ENCODE data around the gene MAGEA11.

Gene MAGEA11

DNA sequence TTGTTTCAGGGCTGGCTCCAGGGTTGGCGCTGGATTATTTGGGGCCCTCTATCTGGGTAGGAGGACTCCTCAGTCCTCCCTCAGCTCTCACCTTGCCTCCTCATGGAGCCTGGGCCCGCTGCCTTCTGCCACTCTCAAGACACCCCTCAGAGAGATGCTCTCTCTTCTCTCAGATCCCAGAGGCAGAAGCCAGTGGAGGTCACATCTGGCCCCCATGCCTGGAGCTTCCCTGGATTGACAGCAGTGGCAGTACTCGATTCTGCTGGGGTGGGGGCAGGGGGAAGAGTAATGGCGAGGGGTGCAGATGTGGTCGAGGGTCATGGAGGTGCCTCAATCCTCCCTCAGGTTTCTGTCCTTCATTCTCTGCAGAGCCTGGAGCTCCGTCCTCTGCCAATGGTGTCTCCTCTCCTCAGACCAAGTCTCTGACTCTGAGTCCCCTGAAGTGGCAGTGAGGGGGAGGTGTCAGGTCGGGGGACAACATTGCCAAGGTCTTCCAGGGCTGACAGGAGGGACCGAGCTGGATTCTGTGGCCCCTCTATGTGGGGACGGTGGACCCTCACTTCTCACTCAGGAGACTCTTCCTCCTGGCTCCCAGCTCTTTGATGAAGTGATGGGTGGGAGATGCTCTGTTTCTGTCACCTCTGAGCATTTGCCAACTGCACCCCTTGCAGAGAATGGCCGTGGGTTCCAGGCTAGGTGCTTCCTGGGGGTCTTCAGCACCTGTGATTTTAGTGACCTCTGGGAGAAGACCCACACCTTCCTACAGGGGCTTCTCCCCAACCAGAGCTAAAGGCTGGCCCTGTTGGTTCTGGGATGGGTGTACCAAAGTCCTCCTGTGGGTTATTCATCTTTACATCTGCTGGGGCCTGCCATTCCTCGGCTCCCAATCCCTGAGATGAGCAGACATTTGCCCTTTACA is 51.1 kb downstream of the MAGEA11 start:
- TF ChIP-seq, protein P1, sequence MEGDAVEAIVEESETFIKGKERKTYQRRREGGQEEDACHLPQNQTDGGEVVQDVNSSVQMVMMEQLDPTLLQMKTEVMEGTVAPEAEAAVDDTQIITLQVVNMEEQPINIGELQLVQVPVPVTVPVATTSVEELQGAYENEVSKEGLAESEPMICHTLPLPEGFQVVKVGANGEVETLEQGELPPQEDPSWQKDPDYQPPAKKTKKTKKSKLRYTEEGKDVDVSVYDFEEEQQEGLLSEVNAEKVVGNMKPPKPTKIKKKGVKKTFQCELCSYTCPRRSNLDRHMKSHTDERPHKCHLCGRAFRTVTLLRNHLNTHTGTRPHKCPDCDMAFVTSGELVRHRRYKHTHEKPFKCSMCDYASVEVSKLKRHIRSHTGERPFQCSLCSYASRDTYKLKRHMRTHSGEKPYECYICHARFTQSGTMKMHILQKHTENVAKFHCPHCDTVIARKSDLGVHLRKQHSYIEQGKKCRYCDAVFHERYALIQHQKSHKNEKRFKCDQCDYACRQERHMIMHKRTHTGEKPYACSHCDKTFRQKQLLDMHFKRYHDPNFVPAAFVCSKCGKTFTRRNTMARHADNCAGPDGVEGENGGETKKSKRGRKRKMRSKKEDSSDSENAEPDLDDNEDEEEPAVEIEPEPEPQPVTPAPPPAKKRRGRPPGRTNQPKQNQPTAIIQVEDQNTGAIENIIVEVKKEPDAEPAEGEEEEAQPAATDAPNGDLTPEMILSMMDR (IDR thresholded peaks at IDR 0.05) = no peak
- no peak overlapping the region for H3K4me3 ChIP-seq (ENCODE audit: low read depth, low read length)
- H3K27ac ChIP-seq = no peak overlapping the region
- H3K36me3 ChIP-seq (ENCODE audit: control insufficient read depth, insufficient read depth, low read length) = no peaks in the 10 kb centered on the region
- no peak overlapping the region for H3K4me2 ChIP-seq (ENCODE audit: low read length)
- H3K9me3 ChIP-seq (ENCODE audit: control insufficient read depth, low read length) = no peaks in the 10 kb centered on the region
- H3K79me2 ChIP-seq = no peaks in the 10 kb centered on the region
- H3K4me1 ChIP-seq = no peaks in the 10 kb centered on the region
- H2AFZ ChIP-seq = no peak overlapping the region
- no peaks in the 10 kb centered on the region for H3K27me3 ChIP-seq (ENCODE audit: control insufficient read depth, insufficient read depth, low read length)
- H3K9ac ChIP-seq = no peak overlapping the region
